SK-N-SH (cell line): ENCODE data around the gene OLR1. TPM values are rescaled to one million over a fixed set of nuclear protein-coding genes. Genes with fewer than 3 reads are reported as not detected.
A peak's percentile ranks its signal among the peaks of the same experiment; 100 is the strongest.

Experiments used
- CTCF ChIA-PET: fragments of 300-600, 350-600 bp; formaldehyde crosslinking; extraction: SDS; loops from one replicate; lab custom pipeline; 2021; lab: Yijun Ruan, JAX
- POLR2A ChIA-PET: fragments of 350-600 bp; sonication (Branson Sonifier 250); formaldehyde crosslinking; extraction: SDS; loops from one replicate; lab custom pipeline; 2020; ENCODE audit warnings: antibody characterized with exemption, inconsistent platforms; lab: Yijun Ruan, JAX
- DNase-seq: peaks from one replicate; pipeline ENCODE4 v3.0.0; 2012
- H2AFZ ChIP-seq: fragments of 200-600 bp; sonication (generic); 2 replicates; pipeline ENCODE4 v1.8.1; 2016; ENCODE audit warnings: antibody characterized with exemption, mild to moderate bottlenecking, low read depth
- H3F3A ChIP-seq: fragments of 200-600 bp; sonication (generic); replicated peaks from 2 replicates; pipeline ENCODE3; 2016; ENCODE audit warnings: antibody characterized with exemption, mild to moderate bottlenecking; ENCODE audit not compliant: insufficient read depth
- H3K27ac ChIP-seq, 2 experiments: fragments of 200-500 bp in 1 of 2; fragments of 200-600 bp in 1 of 2; sonication (Bioruptor generic) in 1 of 2; sonication (generic), shearing (Covaris generic) in 1 of 2; 2 replicates each; pipeline versions ENCODE4 v1.5.1 to v1.6.1; 2014 to 2016; ENCODE audit warnings: low read depth in 2 of 2, inconsistent platforms in 1 of 2, low read length in 1 of 2, mild to moderate bottlenecking in 1 of 2, mixed read lengths in 1 of 2
- H3K27me3 ChIP-seq: fragments of 200-600 bp; sonication (generic), shearing (Covaris generic); 2 replicates; pipeline ENCODE4 v1.6.1; 2016; ENCODE audit warnings: mixed run types; ENCODE audit not compliant: insufficient read depth
- H3K36me3 ChIP-seq, 2 experiments: fragments of 200-500 bp in 1 of 2; fragments of 200-600 bp in 1 of 2; sonication (Bioruptor generic) in 1 of 2; sonication (generic) in 1 of 2; replicated peaks in 1 of 2; 2 replicates each; pipeline versions ENCODE3 to v1.5.1; 2014 to 2016; ENCODE audit warnings: low read length in 1 of 2, mild to moderate bottlenecking in 1 of 2; ENCODE audit not compliant: insufficient read depth in 2 of 2, control insufficient read depth in 1 of 2
- H3K4me1 ChIP-seq, 2 experiments: fragments of 200-500 bp in 1 of 2; fragments of 200-600 bp in 1 of 2; sonication (Bioruptor generic) in 1 of 2; sonication (generic), shearing (Covaris generic) in 1 of 2; 2 replicates each; pipeline versions ENCODE4 v1.5.1 to v1.6.1; 2014 to 2016; ENCODE audit warnings: low read depth in 1 of 2, low read length in 1 of 2, mixed run types in 1 of 2; ENCODE audit not compliant: insufficient read depth in 2 of 2, control insufficient read depth in 1 of 2
- H3K4me2 ChIP-seq: fragments of 200-600 bp; sonication (generic), shearing (Covaris generic); 2 replicates; pipeline ENCODE4 v1.6.1; 2017; ENCODE audit warnings: mixed run types
- H3K4me3 ChIP-seq, 2 experiments: fragments of 200-500 bp in 1 of 2; fragments of 200-600 bp in 1 of 2; sonication (Bioruptor generic) in 1 of 2; sonication (generic), shearing (Covaris generic) in 1 of 2; 2 replicates each; pipeline versions ENCODE4 v1.5.1 to v1.8.1; 2014 to 2016; ENCODE audit warnings: low read depth in 2 of 2, inconsistent platforms in 1 of 2, low read length in 1 of 2, mild to moderate bottlenecking in 1 of 2, mixed read lengths in 1 of 2, moderate library complexity in 1 of 2
- H3K79me2 ChIP-seq: fragments of 200-600 bp; sonication (generic); 2 replicates; pipeline ENCODE4 v1.8.1; 2017; ENCODE audit warnings: mild to moderate bottlenecking; ENCODE audit not compliant: insufficient read depth
- H3K9ac ChIP-seq: fragments of 200-600 bp; sonication (generic); 2 replicates; pipeline ENCODE4 v1.6.1; 2017; ENCODE audit warnings: mixed run types
- H3K9me2 ChIP-seq: fragments of 200-600 bp; sonication (generic); 2 replicates; pipeline ENCODE4 v1.6.1; 2017; ENCODE audit warnings: mixed run types
- H3K9me3 ChIP-seq: fragments of 200-600 bp; sonication (generic); 2 replicates; pipeline ENCODE4 v1.6.1; 2017; ENCODE audit warnings: mixed run types, mild to moderate bottlenecking, moderate library complexity
- H4K20me1 ChIP-seq: fragments of 200-600 bp; sonication (generic); 2 replicates; pipeline ENCODE4 v1.6.1; 2017; ENCODE audit warnings: mild to moderate bottlenecking, mixed run types; ENCODE audit not compliant: insufficient read depth
- CTCF ChIP-seq: fragments of 200-600 bp; sonication (generic); IDR thresholded peaks from 2 replicates; pipeline ENCODE4 v1.6.1; 2017; ENCODE audit warnings: antibody characterized with exemption, mild to moderate bottlenecking, moderate library complexity
- EP300 ChIP-seq, 2 experiments: IDR thresholded peaks; 2 replicates each; pipeline versions ENCODE4 v1.4.0 to v1.6.1; 2012; ENCODE audit warnings: borderline replicate concordance in 1 of 2, low read depth in 1 of 2, low read length in 1 of 2
- FOSL2 ChIP-seq: IDR thresholded peaks from 2 replicates; pipeline ENCODE4 v1.4.0; 2012; ENCODE audit warnings: low read depth, mild to moderate bottlenecking, moderate library complexity, borderline replicate concordance
- IRF3 ChIP-seq: fragments of 150-350 bp; IDR thresholded peaks from 2 replicates; pipeline ENCODE4 v1.6.1; 2016; ENCODE audit warnings: mild to moderate bottlenecking, low read depth, low read length
- MAX ChIP-seq: IDR thresholded peaks from 2 replicates; pipeline ENCODE4 v1.4.0; 2012; ENCODE audit warnings: low read depth
- MEF2A ChIP-seq: IDR thresholded peaks from 2 replicates; pipeline ENCODE4 v1.4.0; 2012; ENCODE audit warnings: low read depth, borderline replicate concordance
- RAD21 ChIP-seq: IDR thresholded peaks from 2 replicates; pipeline ENCODE4 v1.6.1; 2012; ENCODE audit warnings: mild to moderate bottlenecking, low read length
- RCOR1 ChIP-seq: fragments of 150-350 bp; IDR thresholded peaks from 2 replicates; pipeline ENCODE4 v1.6.1; 2017; ENCODE audit warnings: antibody characterized with exemption, low read length
- REST ChIP-seq: IDR thresholded peaks from 2 replicates; pipeline ENCODE4 v1.6.1; 2012; ENCODE audit warnings: mild to moderate bottlenecking, low read depth, low read length, moderate library complexity
- SMC3 ChIP-seq: IDR thresholded peaks from 2 replicates; pipeline ENCODE4 v1.6.1; 2012; ENCODE audit warnings: low read depth, low read length, improper control_type of control experiment
- TAF1 ChIP-seq: IDR thresholded peaks from 2 replicates; pipeline ENCODE4 v1.6.1; 2012; ENCODE audit warnings: low read depth, mild to moderate bottlenecking, low read length, moderate library complexity, borderline replicate concordance
- WGBS: methylation state at CpG from one replicate; pipeline ENCODE4 v1.1.6; 2017; ENCODE audit warnings: low lambda C conversion rate; 5-methylcytosine and 5-hydroxymethylcytosine counted together
- polyA plus RNA-seq, 3 experiments: library from polyadenylated mRNA; depleted of rRNA; stranded (reverse); fragments of >200 nt; gene quantifications; 2 replicates each; pipeline ENCODE4 v1.2.3, GENCODE V29; 2012

OLR1 gene
- polyA plus RNA-seq, 1 of the 3 experiments (the other 2 are of a cell fraction), result not detected

GRCh38 chr12:10155966-10156365 is 16.0 kb downstream of the OLR1 start:
- no peak for TF ChIP-seq RCOR1
- TF ChIP-seq RAD21, result no peak
- CTCF ChIA-PET, result interaction anchor here (5.0 kb wide), 1 partner anchor 33 kb away, joined by 48 read pairs; no protein-coding TSS in a partner anchor
- Histone ChIP-seq H3F3A (no peaks in the 10 kb centered on the region), H3K36me3 (no peaks in the 10 kb centered on the region), H3K4me1 (peaks cover 0 to 2% of the 10 kb centered on the region in 2 experiments; a peak in 1 of 4 replicates), H3K79me2 (no peaks in the 10 kb centered on the region), H3K4me3 (no peak overlapping the region), H3K9me3 (no peaks in the 10 kb centered on the region), H3K4me2 (no peak overlapping the region), H3K9ac (no peak overlapping the region), H3K27me3 (peaks cover 21% of the 10 kb centered on the region; the same call in 1 of the 2 replicates), H3K27ac (no peak overlapping the region), H3K9me2 (no peaks in the 10 kb centered on the region), H2AFZ (no peak overlapping the region), H4K20me1 (no peaks in the 10 kb centered on the region)
- POLR2A ChIA-PET, result no interaction called here
- 44% methylated on average over 3 of the region's 3 CpGs for WGBS
- DNase-seq, result no peak

- H3K9me2 ChIP-seq, result no peaks in the 10 kb centered on the region
- peak overlapping the region; percentile 98; the same call in 1 of the 2 replicates for H3K4me2 ChIP-seq
- peaks cover 8% of the 10 kb centered on the region; the same call in 1 of the 2 replicates for H3K27me3 ChIP-seq
- TF ChIP-seq EP300 (IDR thresholded peaks at IDR 0.05; ENCODE audit: borderline replicate concordance in 1 of 2, low read depth in 1 of 2, low read length in 1 of 2), result no peak
- TF ChIP-seq REST, result no peak
- TF ChIP-seq FOSL2, result no peak
- TF ChIP-seq MAX, result no peak
- no peak for TF ChIP-seq SMC3
- TF ChIP-seq MEF2A, result no peak
- no peak for TF ChIP-seq TAF1
- no peak for TF ChIP-seq IRF3
- no peak for TF ChIP-seq CTCF
- H3K27ac ChIP-seq, result no peak overlapping the region
- WGBS, result 42% methylated on average over 6 of the region's 6 CpGs
- no peaks in the 10 kb centered on the region for H3K9me3 ChIP-seq
- peaks cover 0 to 2% of the 10 kb centered on the region in 2 experiments; a peak in 1 of 4 replicates for H3K4me1 ChIP-seq
- no peak overlapping the region for H3K9ac ChIP-seq
- no peak overlapping the region for H3K4me3 ChIP-seq
- CTCF ChIA-PET, result interaction anchor here (0.7 to 5.0 kb wide), 4 partner anchors 11 to 35 kb away, joined by 3 to 48 read pairs (median 4); no protein-coding TSS in a partner anchor
- POLR2A ChIA-PET, result no interaction called here
- H3K36me3 ChIP-seq, result no peaks in the 10 kb centered on the region
- no peaks in the 10 kb centered on the region for H3F3A ChIP-seq
- peak; percentile 6 for DNase-seq
- H4K20me1 ChIP-seq, result no peaks in the 10 kb centered on the region
- H2AFZ ChIP-seq, result no peak overlapping the region
- no peaks in the 10 kb centered on the region for H3K79me2 ChIP-seq
Observed at GRCh38 chr12:10154145-10154496, 17.8 kb downstream of the OLR1 start.
